A549 (cell line): ENCODE measurements around the gene TRAPPC2B. TPM values are rescaled to one million over a fixed set of nuclear protein-coding genes. Genes with fewer than 3 reads are reported as not detected.

Experiments
- ATAC-seq, 2 experiments: fragments of 200-7000 bp in 1 of 2; fragments of >200 bp in 1 of 2; cut with Nextera tagmentation in 1 of 2; cut with Tn5 transposase in 1 of 2; 3 replicates each; pipeline versions ENCODE4 v1.8.0 to v1.9.1; 2018 to 2020; ENCODE audit warnings: mild to moderate bottlenecking in 1 of 2, moderate library complexity in 1 of 2
- CTCF ChIA-PET: fragments of 300-600 bp; sonication (Branson Sonifier 250); formaldehyde crosslinking; extraction: SDS; loops from one replicate; lab custom pipeline; 2021; ENCODE audit warnings: antibody characterized with exemption, inconsistent platforms; lab: Yijun Ruan, JAX
- POLR2A ChIA-PET: fragments of 350-600 bp; formaldehyde crosslinking; extraction: SDS; loops from one replicate; lab custom pipeline; 2021; ENCODE audit warnings: antibody characterized with exemption, inconsistent platforms; lab: Yijun Ruan, JAX
- DNase-seq, 2 experiments: peaks; one replicate each; pipeline versions ENCODE4 v3.0.0 to v3.0.0-alpha.2; 2011 to 2016; ENCODE audit warnings: low read depth in 1 of 2, low spot score in 1 of 2
- FAIRE-seq: peaks from 2 replicates; lab custom pipeline; 2011; peaks lifted over from hg19 to GRCh38; lab: Jason Lieb, UNC
- H3K27ac ChIP-seq, 2 experiments: fragments of >200 bp; sonication (Bioruptor Twin); formaldehyde crosslinking; 3 replicates each; pipeline ENCODE4 v1.5.1; 2016 to 2017
- H3K4me1 ChIP-seq: fragments of >200 bp; sonication (Bioruptor Twin); formaldehyde crosslinking; 3 replicates; pipeline ENCODE4 v1.6.1; 2016
- H3K4me2 ChIP-seq: fragments of >200 bp; sonication (Bioruptor Twin); formaldehyde crosslinking; 3 replicates; pipeline ENCODE4 v1.6.1; 2016
- H3K4me3 ChIP-seq: fragments of >200 bp; sonication (Bioruptor Twin); formaldehyde crosslinking; 3 replicates; pipeline ENCODE4 v1.5.1; 2016
- H3K9me3 ChIP-seq: fragments of >200 bp; sonication (Bioruptor Twin); formaldehyde crosslinking; 3 replicates; pipeline ENCODE4 v1.6.1; 2016
- BHLHE40 ChIP-seq: IDR thresholded peaks from 2 replicates; pipeline ENCODE4 v1.6.1; 2012; ENCODE audit warnings: low read depth, low read length, inconsistent platforms
- CBX8 ChIP-seq: fragments of 200-600 bp; sonication (generic); IDR thresholded peaks from 2 replicates; pipeline ENCODE4 v1.6.1; 2016
- CHD2 ChIP-seq: fragments of 150-350 bp; IDR thresholded peaks from 2 replicates; pipeline ENCODE4 v1.6.1; 2014; ENCODE audit warnings: low read length; ENCODE audit not compliant: partially characterized antibody
- FOSB ChIP-seq: fragments of 250-450 bp; sonication (Bioruptor Pico); IDR thresholded peaks from 2 replicates; pipeline ENCODE4 v1.5.0; 2020; ENCODE audit warnings: mild to moderate bottlenecking, moderate library complexity
- FOSL2 ChIP-seq, 2 experiments: fragments of 450-650 bp in 1 of 2; fragments of >200 bp in 1 of 2; sonication (Bioruptor Twin) in 1 of 2; formaldehyde crosslinking; IDR thresholded peaks; 2 replicates each; pipeline versions ENCODE4 v1.5.0 to v1.6.1; 2016 to 2020; ENCODE audit warnings: mild to moderate bottlenecking in 1 of 2, moderate library complexity in 1 of 2
- JUN ChIP-seq, 2 experiments: fragments of >200 bp; sonication (Bioruptor Twin); formaldehyde crosslinking; IDR thresholded peaks; 2 replicates in 1 of 2; 3 replicates in 1 of 2; pipeline ENCODE4 v1.6.1; 2016 to 2017
- KDM1A ChIP-seq: fragments of 200-600 bp; sonication (generic); IDR thresholded peaks from 2 replicates; pipeline ENCODE4 v1.6.1; 2016; ENCODE audit warnings: low read depth, mild to moderate bottlenecking
- MYC ChIP-seq: IDR thresholded peaks from 2 replicates; pipeline ENCODE4 v1.6.1; 2012; ENCODE audit warnings: mild to moderate bottlenecking, inconsistent platforms, low read length, improper control_type of control experiment, borderline replicate concordance
- NFE2L2 ChIP-seq: fragments of 150-350 bp; conservative IDR thresholded peaks from 2 replicates; pipeline ENCODE4 v1.6.1; 2014; ENCODE audit warnings: low read length
- RAD21 ChIP-seq, 2 experiments: fragments of >200 bp in 1 of 2; sonication (Bioruptor Twin) in 1 of 2; formaldehyde crosslinking in 1 of 2; IDR thresholded peaks in 1 of 2; conservative IDR thresholded peaks in 1 of 2; 2 replicates in 1 of 2; 3 replicates in 1 of 2; pipeline ENCODE4 v1.6.1; 2012 to 2018; ENCODE audit warnings: inconsistent platforms in 1 of 2
- RARB ChIP-seq: fragments of 250-450 bp; sonication (Bioruptor Pico); IDR thresholded peaks from 2 replicates; pipeline ENCODE4 v1.8.0; 2021; ENCODE audit warnings: mild to moderate bottlenecking, moderate library complexity
- RNF2 ChIP-seq: fragments of 200-600 bp; sonication (generic); IDR thresholded peaks from 2 replicates; pipeline ENCODE4 v1.6.1; 2016; ENCODE audit warnings: low read depth, mild to moderate bottlenecking, antibody characterized with exemption, moderate library complexity, borderline replicate concordance
- SMC3 ChIP-seq: fragments of >200 bp; sonication (Bioruptor Twin); formaldehyde crosslinking; IDR thresholded peaks from 3 replicates; pipeline ENCODE4 v1.6.1; 2018; ENCODE audit warnings: inconsistent platforms
- TP53 ChIP-seq: fragments of 250-450 bp; sonication (Bioruptor Pico); IDR thresholded peaks from 2 replicates; pipeline ENCODE4 v1.5.0; 2021; ENCODE audit warnings: mild to moderate bottlenecking, moderate library complexity
- ZC3H11A ChIP-seq: fragments of 450-650 bp; IDR thresholded peaks from 2 replicates; pipeline ENCODE4 v1.6.1; 2014; ENCODE audit warnings: antibody characterized with exemption, mild to moderate bottlenecking
- WGBS: methylation state at CpG from one replicate; pipeline ENCODE4 v1.1.6; 2017; ENCODE audit errors: missing lambda C conversion rate; 5-methylcytosine and 5-hydroxymethylcytosine counted together
- polyA plus RNA-seq, 4 experiments: library from polyadenylated mRNA; depleted of rRNA in 3 of 4; stranded (reverse); fragments of >200 nt; fragmentation: RNase III in 1 of 4; extraction: RNeasy Plus Mini Kit Qiagen cat#74134 plus additional on column Dnase treatment in 1 of 4; gene quantifications; 2 replicates in 3 of 4; 3 replicates in 1 of 4; pipeline ENCODE4 v1.2.3, GENCODE V29; 2011 to 2017
- TF ChIP-seq, protein P1 (sequence below): fragments of 150-350 bp; IDR thresholded peaks from 2 replicates; pipeline ENCODE4 v1.6.1; 2014; ENCODE audit warnings: low read depth, mild to moderate bottlenecking, low read length
- TF ChIP-seq, protein P2 (sequence below): IDR thresholded peaks from 2 replicates; pipeline ENCODE4 v1.6.1; 2012; ENCODE audit warnings: low read depth, borderline replicate concordance
- TF ChIP-seq, protein P3 (sequence below): fragments of 250-450 bp; sonication (Bioruptor Pico); IDR thresholded peaks from 2 replicates; pipeline ENCODE4 v1.5.0; 2021; ENCODE audit warnings: mild to moderate bottlenecking, moderate library complexity, borderline replicate concordance
- TF ChIP-seq, protein P4 (sequence below): fragments of 450-650 bp; IDR thresholded peaks from 2 replicates; pipeline ENCODE4 v1.6.1; 2014; ENCODE audit warnings: antibody characterized with exemption
- TF ChIP-seq, protein P5 (sequence below): fragments of >200 bp; sonication (Bioruptor Twin); formaldehyde crosslinking; IDR thresholded peaks from 3 replicates; pipeline ENCODE4 v1.5.1; 2016
- TF ChIP-seq, protein P6 (sequence below): fragments of >200 bp; sonication (Bioruptor Twin); formaldehyde crosslinking; IDR thresholded peaks from 3 replicates; pipeline ENCODE4 v1.6.1; 2016
- TF ChIP-seq, protein P7 (sequence below): IDR thresholded peaks from 2 replicates; pipeline ENCODE4 v1.6.1; 2012

The TRAPPC2B gene
- polyA plus RNA-seq, 2 of the 4 experiments (the other 2 are of a cell fraction) = 12.2 to 27.8 TPM

DNA sequence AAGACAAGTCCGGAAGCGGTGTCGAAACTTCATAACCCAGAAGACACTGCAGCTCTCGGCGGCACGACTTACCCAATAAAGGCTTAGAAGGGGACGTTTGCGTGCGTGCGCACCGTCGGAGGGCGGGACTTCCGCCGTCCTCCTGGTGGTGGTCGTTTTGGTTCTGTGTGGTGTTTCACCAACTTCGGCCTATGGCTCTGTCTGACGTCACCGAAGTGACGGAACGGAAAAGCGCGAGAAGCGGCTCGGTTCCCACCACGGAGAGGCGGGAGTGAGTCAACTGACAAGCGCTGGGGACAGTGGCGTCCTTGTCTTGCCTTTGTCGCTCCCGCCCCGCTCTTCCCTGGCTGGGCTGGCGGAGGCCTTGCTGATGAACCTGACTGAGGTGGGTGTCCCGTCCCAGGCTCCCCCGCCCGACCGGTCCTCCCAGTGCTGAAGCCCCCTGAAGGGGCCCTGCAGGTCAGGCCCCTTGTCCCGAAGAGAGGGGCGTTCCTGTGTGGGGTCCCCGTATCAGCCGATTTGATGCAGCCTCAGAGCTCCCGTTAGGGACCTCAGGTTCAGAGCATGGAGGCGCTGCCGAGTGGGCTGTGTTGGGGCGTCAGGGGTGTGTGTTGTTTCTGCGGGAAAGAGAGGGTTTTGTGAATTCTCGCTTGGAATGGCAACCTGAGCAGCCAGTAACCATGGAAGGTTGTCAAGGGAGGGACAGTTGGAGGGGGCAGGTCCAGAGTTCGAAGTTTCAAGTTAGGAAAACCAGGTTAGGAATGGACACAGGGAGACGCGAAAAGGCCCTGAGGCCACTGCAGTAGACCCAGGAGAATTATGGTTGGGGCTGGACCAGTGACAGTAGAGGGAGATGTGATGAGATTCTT, 26.6 kb downstream of the TRAPPC2B start, which contains the start of gene ZNF548 (continued):
- TF ChIP-seq, protein P1, sequence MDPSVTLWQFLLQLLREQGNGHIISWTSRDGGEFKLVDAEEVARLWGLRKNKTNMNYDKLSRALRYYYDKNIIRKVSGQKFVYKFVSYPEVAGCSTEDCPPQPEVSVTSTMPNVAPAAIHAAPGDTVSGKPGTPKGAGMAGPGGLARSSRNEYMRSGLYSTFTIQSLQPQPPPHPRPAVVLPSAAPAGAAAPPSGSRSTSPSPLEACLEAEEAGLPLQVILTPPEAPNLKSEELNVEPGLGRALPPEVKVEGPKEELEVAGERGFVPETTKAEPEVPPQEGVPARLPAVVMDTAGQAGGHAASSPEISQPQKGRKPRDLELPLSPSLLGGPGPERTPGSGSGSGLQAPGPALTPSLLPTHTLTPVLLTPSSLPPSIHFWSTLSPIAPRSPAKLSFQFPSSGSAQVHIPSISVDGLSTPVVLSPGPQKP = 0 out of 2 replicates have a peak, but pooled peaks have one; percentile 15
- TF ChIP-seq, protein P2, sequence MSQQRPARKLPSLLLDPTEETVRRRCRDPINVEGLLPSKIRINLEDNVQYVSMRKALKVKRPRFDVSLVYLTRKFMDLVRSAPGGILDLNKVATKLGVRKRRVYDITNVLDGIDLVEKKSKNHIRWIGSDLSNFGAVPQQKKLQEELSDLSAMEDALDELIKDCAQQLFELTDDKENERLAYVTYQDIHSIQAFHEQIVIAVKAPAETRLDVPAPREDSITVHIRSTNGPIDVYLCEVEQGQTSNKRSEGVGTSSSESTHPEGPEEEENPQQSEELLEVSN = peak; percentile 77
- TF ChIP-seq, protein P3, sequence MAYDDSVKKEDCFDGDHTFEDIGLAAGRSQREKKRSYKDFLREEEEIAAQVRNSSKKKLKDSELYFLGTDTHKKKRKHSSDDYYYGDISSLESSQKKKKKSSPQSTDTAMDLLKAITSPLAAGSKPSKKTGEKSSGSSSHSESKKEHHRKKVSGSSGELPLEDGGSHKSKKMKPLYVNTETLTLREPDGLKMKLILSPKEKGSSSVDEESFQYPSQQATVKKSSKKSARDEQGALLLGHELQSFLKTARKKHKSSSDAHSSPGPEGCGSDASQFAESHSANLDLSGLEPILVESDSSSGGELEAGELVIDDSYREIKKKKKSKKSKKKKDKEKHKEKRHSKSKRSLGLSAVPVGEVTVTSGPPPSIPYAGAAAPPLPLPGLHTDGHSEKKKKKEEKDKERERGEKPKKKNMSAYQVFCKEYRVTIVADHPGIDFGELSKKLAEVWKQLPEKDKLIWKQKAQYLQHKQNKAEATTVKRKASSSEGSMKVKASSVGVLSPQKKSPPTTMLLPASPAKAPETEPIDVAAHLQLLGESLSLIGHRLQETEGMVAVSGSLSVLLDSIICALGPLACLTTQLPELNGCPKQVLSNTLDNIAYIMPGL (CRISPR knock-in tag) = no peak
- TF ChIP-seq, protein P4, sequence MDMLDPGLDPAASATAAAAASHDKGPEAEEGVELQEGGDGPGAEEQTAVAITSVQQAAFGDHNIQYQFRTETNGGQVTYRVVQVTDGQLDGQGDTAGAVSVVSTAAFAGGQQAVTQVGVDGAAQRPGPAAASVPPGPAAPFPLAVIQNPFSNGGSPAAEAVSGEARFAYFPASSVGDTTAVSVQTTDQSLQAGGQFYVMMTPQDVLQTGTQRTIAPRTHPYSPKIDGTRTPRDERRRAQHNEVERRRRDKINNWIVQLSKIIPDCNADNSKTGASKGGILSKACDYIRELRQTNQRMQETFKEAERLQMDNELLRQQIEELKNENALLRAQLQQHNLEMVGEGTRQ = no peak
- TF ChIP-seq CHD2 (peak; percentile 71), FOSL2 (IDR thresholded peaks at IDR 0.05) (no peak), FOSL2 (CRISPR knock-in tag; IDR thresholded peaks at IDR 0.05) (peak; percentile 59), KDM1A (no peak), SMC3 (no peak), MYC (no peak), RARB (CRISPR knock-in tag) (no peak)
- TF ChIP-seq, protein P5, sequence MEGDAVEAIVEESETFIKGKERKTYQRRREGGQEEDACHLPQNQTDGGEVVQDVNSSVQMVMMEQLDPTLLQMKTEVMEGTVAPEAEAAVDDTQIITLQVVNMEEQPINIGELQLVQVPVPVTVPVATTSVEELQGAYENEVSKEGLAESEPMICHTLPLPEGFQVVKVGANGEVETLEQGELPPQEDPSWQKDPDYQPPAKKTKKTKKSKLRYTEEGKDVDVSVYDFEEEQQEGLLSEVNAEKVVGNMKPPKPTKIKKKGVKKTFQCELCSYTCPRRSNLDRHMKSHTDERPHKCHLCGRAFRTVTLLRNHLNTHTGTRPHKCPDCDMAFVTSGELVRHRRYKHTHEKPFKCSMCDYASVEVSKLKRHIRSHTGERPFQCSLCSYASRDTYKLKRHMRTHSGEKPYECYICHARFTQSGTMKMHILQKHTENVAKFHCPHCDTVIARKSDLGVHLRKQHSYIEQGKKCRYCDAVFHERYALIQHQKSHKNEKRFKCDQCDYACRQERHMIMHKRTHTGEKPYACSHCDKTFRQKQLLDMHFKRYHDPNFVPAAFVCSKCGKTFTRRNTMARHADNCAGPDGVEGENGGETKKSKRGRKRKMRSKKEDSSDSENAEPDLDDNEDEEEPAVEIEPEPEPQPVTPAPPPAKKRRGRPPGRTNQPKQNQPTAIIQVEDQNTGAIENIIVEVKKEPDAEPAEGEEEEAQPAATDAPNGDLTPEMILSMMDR = no peak

DNA sequence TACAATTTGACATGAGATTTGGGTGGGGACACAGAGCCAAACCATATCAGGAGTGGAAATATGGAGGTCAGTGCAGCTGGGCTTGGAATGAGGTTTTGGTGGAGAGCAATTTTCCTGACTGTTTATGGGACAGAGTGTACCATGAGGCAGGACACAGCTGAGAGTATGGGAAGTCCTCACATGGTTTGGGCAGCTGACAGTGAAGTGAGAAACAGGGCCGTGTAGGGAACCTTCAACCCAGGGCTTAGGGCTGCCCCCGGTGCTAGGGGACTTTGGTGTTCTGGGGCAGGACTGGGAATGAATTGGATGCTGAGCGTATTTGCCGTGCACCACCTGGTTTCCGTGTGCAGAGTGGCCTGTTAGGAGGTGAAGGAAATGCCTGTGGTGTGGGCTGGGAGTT, 32.4 kb downstream of the TRAPPC2B start:
- ChIA-PET CTCF (no interaction called here), POLR2A (no interaction called here)
- ATAC-seq = no peak
- FAIRE-seq = no peak
- Histone ChIP-seq H3K9me3 (peaks cover 81% of the 10 kb centered on the region), H3K27ac (no peak overlapping the region), H3K4me1 (no peaks in the 10 kb centered on the region), H3K4me3 (no peak overlapping the region), H3K4me2 (no peak overlapping the region)
- TF ChIP-seq TP53 (CRISPR knock-in tag) (no peak), FOSB (CRISPR knock-in tag) (no peak), JUN (IDR thresholded peaks at IDR 0.05) (no peak), RAD21 (conservative IDR thresholded peaks at IDR 0.05 in 1 of 2, IDR thresholded peaks at IDR 0.05 in 1 of 2) (no peak), RNF2 (no peak), ZC3H11A (no peak), BHLHE40 (no peak), CHD2 (no peak), NFE2L2 (no peak), CBX8 (no peak)
- TF ChIP-seq, protein P6, sequence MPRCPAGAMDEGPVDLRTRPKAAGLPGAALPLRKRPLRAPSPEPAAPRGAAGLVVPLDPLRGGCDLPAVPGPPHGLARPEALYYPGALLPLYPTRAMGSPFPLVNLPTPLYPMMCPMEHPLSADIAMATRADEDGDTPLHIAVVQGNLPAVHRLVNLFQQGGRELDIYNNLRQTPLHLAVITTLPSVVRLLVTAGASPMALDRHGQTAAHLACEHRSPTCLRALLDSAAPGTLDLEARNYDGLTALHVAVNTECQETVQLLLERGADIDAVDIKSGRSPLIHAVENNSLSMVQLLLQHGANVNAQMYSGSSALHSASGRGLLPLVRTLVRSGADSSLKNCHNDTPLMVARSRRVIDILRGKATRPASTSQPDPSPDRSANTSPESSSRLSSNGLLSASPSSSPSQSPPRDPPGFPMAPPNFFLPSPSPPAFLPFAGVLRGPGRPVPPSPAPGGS = no peak
- TF ChIP-seq, protein P7, sequence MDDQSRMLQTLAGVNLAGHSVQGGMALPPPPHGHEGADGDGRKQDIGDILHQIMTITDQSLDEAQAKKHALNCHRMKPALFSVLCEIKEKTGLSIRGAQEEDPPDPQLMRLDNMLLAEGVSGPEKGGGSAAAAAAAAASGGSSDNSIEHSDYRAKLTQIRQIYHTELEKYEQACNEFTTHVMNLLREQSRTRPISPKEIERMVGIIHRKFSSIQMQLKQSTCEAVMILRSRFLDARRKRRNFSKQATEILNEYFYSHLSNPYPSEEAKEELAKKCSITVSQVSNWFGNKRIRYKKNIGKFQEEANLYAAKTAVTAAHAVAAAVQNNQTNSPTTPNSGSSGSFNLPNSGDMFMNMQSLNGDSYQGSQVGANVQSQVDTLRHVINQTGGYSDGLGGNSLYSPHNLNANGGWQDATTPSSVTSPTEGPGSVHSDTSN = no peak
- WGBS = 76% methylated on average over 5 of the region's 5 CpGs
- no peak for DNase-seq
